IMR-90 (cell line): ENCODE data around the gene B4GALT1. TPM values are rescaled to one million over a fixed set of nuclear protein-coding genes. Genes with fewer than 3 reads are reported as not detected.

Experiments used
- ATAC-seq: fragments of 200-7000 bp; cut with Tn5 transposase; 2 replicates; pipeline ENCODE4 v1.9.1; 2020; ENCODE audit warnings: low read depth, mild to moderate bottlenecking, moderate library complexity
- BruUV-seq: library from RNA; stranded (reverse); fragments of 400-500 nt; replicated peaks from 2 replicates; lab custom pipeline; 2021; lab: Mats Ljungman, UMichigan
- CTCF ChIA-PET: fragments of 300-600 bp; formaldehyde crosslinking; extraction: SDS; loops from one replicate; lab custom pipeline; 2021; ENCODE audit warnings: antibody characterized with exemption; lab: Yijun Ruan, JAX
- POLR2A ChIA-PET: fragments of 300-600 bp; sonication (Branson Sonifier 250); formaldehyde crosslinking; loops from one replicate; lab custom pipeline; 2022; ENCODE audit warnings: antibody characterized with exemption; ENCODE audit not compliant: unreplicated experiment; lab: Charles Lee
- DNase-seq: peaks from one replicate; pipeline ENCODE4 v3.0.0; 2013
- H2AFZ ChIP-seq: replicated peaks from 2 replicates; pipeline ENCODE3; 2013; ENCODE audit warnings: low read length, mild to moderate bottlenecking; ENCODE audit not compliant: poor library complexity
- H2AK5ac ChIP-seq: 2 replicates; pipeline ENCODE4 v1.6.1; 2013; ENCODE audit warnings: low read depth, low read length, inconsistent platforms
- H2AK9ac ChIP-seq: replicated peaks from 2 replicates; pipeline ENCODE3; 2013; ENCODE audit warnings: mild to moderate bottlenecking, low read depth, low read length, moderate library complexity; ENCODE audit not compliant: poor library complexity
- H2BK120ac ChIP-seq: 2 replicates; pipeline ENCODE4 v1.6.1; 2013; ENCODE audit warnings: low read depth, low read length, inconsistent platforms
- H2BK15ac ChIP-seq: 3 replicates; pipeline ENCODE4 v1.6.1; 2013; ENCODE audit warnings: low read depth, low read length, inconsistent platforms
- H2BK20ac ChIP-seq: 2 replicates; pipeline ENCODE4 v1.6.1; 2013; ENCODE audit warnings: low read depth, mild to moderate bottlenecking, inconsistent platforms, low read length, moderate library complexity
- H2BK5ac ChIP-seq: 2 replicates; pipeline ENCODE4 v1.6.1; 2013; ENCODE audit warnings: mild to moderate bottlenecking, low read depth, low read length, inconsistent platforms; ENCODE audit not compliant: poor library complexity, severe bottlenecking
- H3K14ac ChIP-seq: replicated peaks from 2 replicates; pipeline ENCODE4 v1.6.1; 2013; ENCODE audit warnings: low read depth, low read length, inconsistent platforms
- H3K18ac ChIP-seq: 2 replicates; pipeline ENCODE4 v1.6.1; 2013; ENCODE audit warnings: low read depth, low read length, control low read depth
- H3K23ac ChIP-seq: 2 replicates; pipeline ENCODE4 v1.6.1; 2013; ENCODE audit warnings: low read depth, low read length, inconsistent platforms
- H3K27ac ChIP-seq: 2 replicates; pipeline ENCODE4 v1.5.1; 2013; ENCODE audit warnings: mild to moderate bottlenecking, control low read depth, low read length; ENCODE audit not compliant: insufficient read depth
- H3K27me3 ChIP-seq: 2 replicates; pipeline ENCODE4 v1.6.1; 2013; ENCODE audit warnings: low read length; ENCODE audit not compliant: control insufficient read depth, insufficient read depth
- H3K36me3 ChIP-seq: 2 replicates; pipeline ENCODE4 v1.6.1; 2013; ENCODE audit warnings: low read length, mixed read lengths; ENCODE audit not compliant: control insufficient read depth, insufficient read depth
- H3K4ac ChIP-seq: 2 replicates; pipeline ENCODE4 v1.6.1; 2013; ENCODE audit warnings: low read depth, low read length, inconsistent platforms
- H3K4me1 ChIP-seq: 2 replicates; pipeline ENCODE4 v1.6.1; 2013; ENCODE audit warnings: low read length, mixed read lengths; ENCODE audit not compliant: control insufficient read depth, insufficient read depth
- H3K4me2 ChIP-seq: 2 replicates; pipeline ENCODE4 v1.6.1; 2013; ENCODE audit warnings: low read depth, mild to moderate bottlenecking, control low read depth, low read length, moderate library complexity
- H3K4me3 ChIP-seq: 2 replicates; pipeline ENCODE4 v1.5.1; 2013; ENCODE audit warnings: low read depth, mild to moderate bottlenecking, control low read depth, low read length, moderate library complexity; ENCODE audit not compliant: insufficient read depth
- H3K56ac ChIP-seq: 2 replicates; pipeline ENCODE4 v1.6.1; 2013; ENCODE audit warnings: low read length, inconsistent platforms; ENCODE audit not compliant: insufficient read depth; ENCODE audit errors: extremely low read depth
- H3K79me1 ChIP-seq, 2 experiments: 2 replicates each; pipeline ENCODE4 v1.6.1; 2013; ENCODE audit warnings: low read length in 2 of 2, inconsistent platforms in 1 of 2, low read depth in 1 of 2
- H3K9ac ChIP-seq: 2 replicates; pipeline ENCODE4 v1.6.1; 2013; ENCODE audit warnings: low read depth, low read length, control low read depth
- H3K9me1 ChIP-seq: 2 replicates; pipeline ENCODE4 v1.6.1; 2013; ENCODE audit warnings: low read length, inconsistent platforms; ENCODE audit not compliant: insufficient read depth
- H3K9me3 ChIP-seq: 2 replicates; pipeline ENCODE4 v1.6.1; 2013; ENCODE audit warnings: low read length; ENCODE audit not compliant: control insufficient read depth, insufficient read depth
- H4K20me1 ChIP-seq: 2 replicates; pipeline ENCODE4 v1.6.1; 2013; ENCODE audit warnings: low read length, inconsistent platforms; ENCODE audit not compliant: insufficient read depth
- H4K5ac ChIP-seq: 2 replicates; pipeline ENCODE4 v1.6.1; 2013; ENCODE audit warnings: mild to moderate bottlenecking, low read depth, low read length, control low read depth
- H4K8ac ChIP-seq, 2 experiments: 2 replicates each; pipeline ENCODE4 v1.6.1; 2013; ENCODE audit warnings: low read depth in 2 of 2, low read length in 2 of 2, control low read depth in 1 of 2, inconsistent platforms in 1 of 2
- H4K91ac ChIP-seq: 2 replicates; pipeline ENCODE4 v1.6.1; 2013; ENCODE audit warnings: low read depth, low read length, inconsistent platforms; ENCODE audit not compliant: insufficient read depth
- BHLHE40 ChIP-seq: fragments of 150-350 bp; IDR thresholded peaks from 2 replicates; pipeline ENCODE4 v1.6.1; 2016; ENCODE audit warnings: mild to moderate bottlenecking, low read depth, low read length
- CEBPB ChIP-seq: IDR thresholded peaks from 2 replicates; pipeline ENCODE4 v1.6.1; 2012; ENCODE audit warnings: low read depth, low read length, improper control_type of control experiment
- CHD1 ChIP-seq: IDR thresholded peaks from 2 replicates; pipeline ENCODE4 v1.6.1; 2012; ENCODE audit warnings: low read depth, low read length, improper control_type of control experiment
- FOS ChIP-seq: fragments of 150-350 bp; IDR thresholded peaks from 2 replicates; pipeline ENCODE4 v1.6.1; 2016; ENCODE audit warnings: low read depth, low read length
- MAFK ChIP-seq: IDR thresholded peaks from 2 replicates; pipeline ENCODE4 v1.6.1; 2012; ENCODE audit warnings: low read depth, low read length, improper control_type of control experiment
- MAZ ChIP-seq: IDR thresholded peaks from 2 replicates; pipeline ENCODE4 v1.6.1; 2012; ENCODE audit warnings: low read depth, mild to moderate bottlenecking, low read length, improper control_type of control experiment, moderate library complexity, borderline replicate concordance
- MXI1 ChIP-seq: IDR thresholded peaks from 2 replicates; pipeline ENCODE4 v1.6.1; 2012; ENCODE audit warnings: low read depth, mild to moderate bottlenecking, low read length, moderate library complexity, borderline replicate concordance
- NFE2L2 ChIP-seq: fragments of 150-350 bp; IDR thresholded peaks from 2 replicates; pipeline ENCODE4 v1.6.1; 2016; ENCODE audit warnings: low read depth, mild to moderate bottlenecking, low read length
- POLR2A ChIP-seq: IDR thresholded peaks from 2 replicates; pipeline ENCODE4 v1.6.1; 2012; ENCODE audit warnings: mild to moderate bottlenecking, low read depth, low read length
- RAD21 ChIP-seq: IDR thresholded peaks from 2 replicates; pipeline ENCODE4 v1.6.1; 2012; ENCODE audit warnings: low read length, improper control_type of control experiment
- RCOR1 ChIP-seq: IDR thresholded peaks from 2 replicates; pipeline ENCODE4 v1.6.1; 2012; ENCODE audit warnings: mild to moderate bottlenecking, low read length, improper control_type of control experiment; ENCODE audit not compliant: insufficient replicate concordance
- RFX5 ChIP-seq: IDR thresholded peaks from 2 replicates; pipeline ENCODE4 v1.8.0; 2012; ENCODE audit warnings: low read depth, mild to moderate bottlenecking, low read length, moderate library complexity
- SMC3 ChIP-seq: fragments of 150-350 bp; IDR thresholded peaks from 2 replicates; pipeline ENCODE4 v1.6.1; 2016; ENCODE audit warnings: low read depth, mild to moderate bottlenecking, antibody characterized with exemption, low read length, moderate library complexity
- WGBS, 2 experiments: methylation state at CpG; one replicate each; pipeline versions ENCODE4 v1.1.5 to v1.1.7; 2013; ENCODE audit warnings: missing lambda C conversion rate in 2 of 2; ENCODE audit not compliant: insufficient read length in 1 of 2; ENCODE audit errors: extremely low coverage in 2 of 2; 5-methylcytosine and 5-hydroxymethylcytosine counted together
- dilution Hi-C: fragments of 300-500 bp; cut with HindIII; formaldehyde crosslinking; loops from one replicate; pipeline ENCODE4 v1.14.3; 2018; ENCODE audit warnings: low sequenced_read_pairs; ENCODE audit not compliant: unreplicated experiment
- in situ Hi-C: fragments of 300-500 bp; cut with MboI; formaldehyde crosslinking; loops from 3 replicates; pipeline ENCODE4 v1.14.3; 2019; ENCODE audit warnings: low sequenced_read_pairs, inconsistent platforms, mixed read lengths
- intact Hi-C: fragments of 100-400 bp; cut with micrococcal nuclease; formaldehyde crosslinking; loops from 2 replicates; pipeline ENCODE4 v1.10.0; 2022
- polyA plus RNA-seq, 3 experiments: library from polyadenylated mRNA; depleted of rRNA; stranded (reverse); fragments of >200 nt; gene quantifications; 2 replicates each; pipeline ENCODE4 v1.2.3, GENCODE V29; 2012; ENCODE audit warnings: low replicate concordance in 1 of 3
- total RNA-seq: library from RNA; depleted of rRNA; stranded (reverse); fragments of >200 nt; gene quantifications from 2 replicates; pipeline ENCODE4 v1.2.3, GENCODE V29; 2012
- TF ChIP-seq, protein P1 (sequence below): fragments of 150-350 bp; IDR thresholded peaks from 2 replicates; pipeline ENCODE4 v1.6.1; 2016; ENCODE audit warnings: low read depth, mild to moderate bottlenecking, low read length, moderate library complexity, borderline replicate concordance
- TF ChIP-seq, protein P2 (sequence below): fragments of 150-350 bp; IDR thresholded peaks from 2 replicates; pipeline ENCODE4 v1.6.1; 2017; ENCODE audit warnings: mild to moderate bottlenecking, antibody characterized with exemption, low read length, low read depth
- TF ChIP-seq, protein P3 (sequence below): conservative IDR thresholded peaks from 2 replicates; pipeline ENCODE4 v1.5.1; 2012; ENCODE audit warnings: mild to moderate bottlenecking, low read depth, low read length, improper control_type of control experiment

Gene B4GALT1
- total and polyA plus RNA-seq, 2 of the 4 experiments (the other 2 are of a cell fraction) = 8.8 to 37.8 TPM

DNA sequence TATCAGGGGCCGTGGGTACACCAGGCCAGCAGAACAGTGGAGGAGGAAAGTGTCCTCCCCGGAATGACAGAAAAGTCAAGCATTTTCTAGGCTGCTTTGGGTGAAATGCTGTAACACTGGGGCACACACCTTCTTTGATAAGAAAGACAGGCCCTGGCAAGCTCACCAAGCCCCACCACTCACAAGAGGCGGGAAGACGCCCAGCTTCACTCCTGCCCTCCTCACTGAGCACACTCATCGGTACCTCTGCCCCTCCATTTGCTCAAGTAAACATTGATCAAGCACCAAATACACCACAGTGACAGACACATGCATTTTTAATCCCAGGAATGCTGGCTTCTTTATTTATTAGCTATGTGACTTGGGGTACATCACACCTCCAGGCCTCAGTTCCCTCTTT is 43.1 kb downstream of the B4GALT1 start:
- no peak overlapping the region for H2AK9ac ChIP-seq
- POLR2A ChIA-PET = no interaction called here
- H3K4ac ChIP-seq = no peak overlapping the region
- no TSS peak for BruUV-seq
- dilution Hi-C loops = no loop called here
- no peaks in the 10 kb centered on the region for H3K9me3 ChIP-seq
- H3K27me3 ChIP-seq = no peaks in the 10 kb centered on the region
- H3K79me1 ChIP-seq = peaks cover 41 to 78% of the 10 kb centered on the region in 2 experiments
- H2BK20ac ChIP-seq = no peak overlapping the region
- H3K56ac ChIP-seq = no peak overlapping the region
- peaks cover 20% of the 10 kb centered on the region for H3K9me1 ChIP-seq
- peaks cover 31% of the 10 kb centered on the region for H3K36me3 ChIP-seq
- H3K23ac ChIP-seq = no peak overlapping the region
- H2AFZ ChIP-seq = no peak overlapping the region
- in situ Hi-C loops = no loop called here
- H3K14ac ChIP-seq = no peak overlapping the region
- intact Hi-C loops = no loop called here
- H4K5ac ChIP-seq = no peak overlapping the region
- CTCF ChIA-PET = no interaction called here
- H3K27ac ChIP-seq = no peak overlapping the region
- no peak overlapping the region for H3K4me2 ChIP-seq
- H3K4me3 ChIP-seq = no peak overlapping the region
- H2AK5ac ChIP-seq = no peak overlapping the region
- no peak overlapping the region for H3K9ac ChIP-seq
- H4K20me1 ChIP-seq = peaks cover 13% of the 10 kb centered on the region; the same call in 1 of the 2 replicates
- no peak overlapping the region for H2BK5ac ChIP-seq
- DNase-seq (no peak), ATAC-seq (no peak)
- WGBS, 2 experiments = 93% methylated on average over 2 of the region's 5 CpGs; no CpG with 5 or more reads in 1 of the 2 experiments
- no peak overlapping the region for H3K18ac ChIP-seq
- TF ChIP-seq SMC3 (no peak), CHD1 (no peak), MAZ (no peak), RFX5 (no peak), NFE2L2 (no peak), RAD21 (no peak), FOS (no peak), POLR2A (no peak), MXI1 (no peak), RCOR1 (no peak), BHLHE40 (no peak), MAFK (no peak), CEBPB (no peak)
- TF ChIP-seq, protein P1, sequence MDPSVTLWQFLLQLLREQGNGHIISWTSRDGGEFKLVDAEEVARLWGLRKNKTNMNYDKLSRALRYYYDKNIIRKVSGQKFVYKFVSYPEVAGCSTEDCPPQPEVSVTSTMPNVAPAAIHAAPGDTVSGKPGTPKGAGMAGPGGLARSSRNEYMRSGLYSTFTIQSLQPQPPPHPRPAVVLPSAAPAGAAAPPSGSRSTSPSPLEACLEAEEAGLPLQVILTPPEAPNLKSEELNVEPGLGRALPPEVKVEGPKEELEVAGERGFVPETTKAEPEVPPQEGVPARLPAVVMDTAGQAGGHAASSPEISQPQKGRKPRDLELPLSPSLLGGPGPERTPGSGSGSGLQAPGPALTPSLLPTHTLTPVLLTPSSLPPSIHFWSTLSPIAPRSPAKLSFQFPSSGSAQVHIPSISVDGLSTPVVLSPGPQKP = no peak
- TF ChIP-seq, protein P2, sequence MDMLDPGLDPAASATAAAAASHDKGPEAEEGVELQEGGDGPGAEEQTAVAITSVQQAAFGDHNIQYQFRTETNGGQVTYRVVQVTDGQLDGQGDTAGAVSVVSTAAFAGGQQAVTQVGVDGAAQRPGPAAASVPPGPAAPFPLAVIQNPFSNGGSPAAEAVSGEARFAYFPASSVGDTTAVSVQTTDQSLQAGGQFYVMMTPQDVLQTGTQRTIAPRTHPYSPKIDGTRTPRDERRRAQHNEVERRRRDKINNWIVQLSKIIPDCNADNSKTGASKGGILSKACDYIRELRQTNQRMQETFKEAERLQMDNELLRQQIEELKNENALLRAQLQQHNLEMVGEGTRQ = no peak
- TF ChIP-seq, protein P3, sequence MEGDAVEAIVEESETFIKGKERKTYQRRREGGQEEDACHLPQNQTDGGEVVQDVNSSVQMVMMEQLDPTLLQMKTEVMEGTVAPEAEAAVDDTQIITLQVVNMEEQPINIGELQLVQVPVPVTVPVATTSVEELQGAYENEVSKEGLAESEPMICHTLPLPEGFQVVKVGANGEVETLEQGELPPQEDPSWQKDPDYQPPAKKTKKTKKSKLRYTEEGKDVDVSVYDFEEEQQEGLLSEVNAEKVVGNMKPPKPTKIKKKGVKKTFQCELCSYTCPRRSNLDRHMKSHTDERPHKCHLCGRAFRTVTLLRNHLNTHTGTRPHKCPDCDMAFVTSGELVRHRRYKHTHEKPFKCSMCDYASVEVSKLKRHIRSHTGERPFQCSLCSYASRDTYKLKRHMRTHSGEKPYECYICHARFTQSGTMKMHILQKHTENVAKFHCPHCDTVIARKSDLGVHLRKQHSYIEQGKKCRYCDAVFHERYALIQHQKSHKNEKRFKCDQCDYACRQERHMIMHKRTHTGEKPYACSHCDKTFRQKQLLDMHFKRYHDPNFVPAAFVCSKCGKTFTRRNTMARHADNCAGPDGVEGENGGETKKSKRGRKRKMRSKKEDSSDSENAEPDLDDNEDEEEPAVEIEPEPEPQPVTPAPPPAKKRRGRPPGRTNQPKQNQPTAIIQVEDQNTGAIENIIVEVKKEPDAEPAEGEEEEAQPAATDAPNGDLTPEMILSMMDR = no peak
- H4K91ac ChIP-seq = no peak overlapping the region
- H3K4me1 ChIP-seq = peaks cover 14% of the 10 kb centered on the region
- H2BK15ac ChIP-seq = no peak overlapping the region
- H2BK120ac ChIP-seq = no peak overlapping the region
- no peak overlapping the region for H4K8ac ChIP-seq
